Neural cell (in vitro differentiated cells): ENCODE measurements around the gene ADARB2. TPM values are rescaled to one million over a fixed set of nuclear protein-coding genes. Genes with fewer than 3 reads are reported as not detected.

Experiments used
- H2AFZ ChIP-seq: fragments of 200-600, 300-800 bp; sonication (generic), shearing (Covaris generic); 2 replicates; pipeline ENCODE4 v1.6.0; 2014; ENCODE audit warnings: low read depth, mild to moderate bottlenecking, antibody characterized with exemption, low read length, moderate library complexity
- H3F3A ChIP-seq: fragments of 200-600 bp; shearing (Covaris generic); 2 replicates; pipeline ENCODE4 v1.6.1; 2016; ENCODE audit warnings: mild to moderate bottlenecking, moderate library complexity, mixed read lengths, antibody characterized with exemption, low read length; ENCODE audit not compliant: insufficient read depth, poor library complexity, severe bottlenecking
- H3K27ac ChIP-seq: fragments of 200-600, 300-800 bp; sonication (generic), shearing (Covaris generic); 2 replicates; pipeline ENCODE4 v1.5.1; 2014; ENCODE audit warnings: mild to moderate bottlenecking, low read length, moderate library complexity
- H3K27me3 ChIP-seq: fragments of 300-800, 200-600 bp; sonication (generic), shearing (Covaris generic); 2 replicates; pipeline ENCODE4 v1.6.0; 2014; ENCODE audit warnings: mild to moderate bottlenecking, low read depth, low read length, moderate library complexity; ENCODE audit not compliant: insufficient read depth
- H3K36me3 ChIP-seq: fragments of 300-800, 200-600 bp; sonication (generic), shearing (Covaris generic); 2 replicates; pipeline ENCODE4 v1.5.1; 2014; ENCODE audit warnings: mild to moderate bottlenecking, antibody characterized with exemption, low read length, moderate library complexity; ENCODE audit not compliant: insufficient read depth
- H3K4me2 ChIP-seq: fragments of 300-800, 200-600 bp; sonication (generic), shearing (Covaris generic); 2 replicates; pipeline ENCODE4 v1.6.0; 2014; ENCODE audit warnings: mild to moderate bottlenecking, low read length
- H3K4me3 ChIP-seq: fragments of 300-800, 200-600 bp; sonication (generic), shearing (Covaris generic); 2 replicates; pipeline ENCODE4 v1.5.1; 2014; ENCODE audit warnings: mild to moderate bottlenecking, low read length, moderate library complexity
- H3K79me2 ChIP-seq: fragments of 200-600 bp; shearing (Covaris generic); replicated peaks from 2 replicates; pipeline ENCODE4 v1.6.0; 2014; ENCODE audit warnings: mild to moderate bottlenecking, low read length, moderate library complexity; ENCODE audit not compliant: insufficient read depth
- H3K9ac ChIP-seq: fragments of 300-800, 200-600 bp; sonication (generic), shearing (Covaris generic); 2 replicates; pipeline ENCODE4 v1.6.1; 2016; ENCODE audit warnings: mild to moderate bottlenecking, low read length, mixed read lengths
- H3K9me2 ChIP-seq: fragments of 200-600 bp; shearing (Covaris generic); 2 replicates; pipeline ENCODE4 v1.6.1; 2016; ENCODE audit warnings: mild to moderate bottlenecking, low read length, mixed read lengths; ENCODE audit not compliant: insufficient read depth
- H3K9me3 ChIP-seq: fragments of 200-600, 300-800 bp; sonication (generic), shearing (Covaris generic); 2 replicates; pipeline ENCODE4 v1.6.1; 2016; ENCODE audit warnings: mild to moderate bottlenecking, mixed run types, low read length, moderate library complexity, mixed read lengths
- H4K20me1 ChIP-seq: fragments of 200-600 bp; shearing (Covaris generic); 2 replicates; pipeline ENCODE4 v1.6.1; 2016; ENCODE audit warnings: mild to moderate bottlenecking, mixed run types; ENCODE audit not compliant: insufficient read depth
- EP300 ChIP-seq: fragments of 450-650 bp; conservative IDR thresholded peaks from 2 replicates; pipeline ENCODE4 v1.6.1; 2014; ENCODE audit warnings: antibody characterized with exemption, mild to moderate bottlenecking, moderate library complexity; ENCODE audit not compliant: poor library complexity, severe bottlenecking
- EZH2 ChIP-seq: fragments of 200-600, 300-800 bp; shearing (Covaris generic), sonication (generic); IDR thresholded peaks from 2 replicates; pipeline ENCODE4 v1.6.1; 2014; ENCODE audit warnings: antibody characterized with exemption, low read length, borderline replicate concordance, mild to moderate bottlenecking; ENCODE audit not compliant: insufficient read depth, poor library complexity, severe bottlenecking
- MXI1 ChIP-seq: fragments of 450-650 bp; conservative IDR thresholded peaks from 2 replicates; pipeline ENCODE4 v1.6.1; 2014; ENCODE audit warnings: antibody characterized with exemption, mild to moderate bottlenecking; ENCODE audit not compliant: poor library complexity, severe bottlenecking
- POLR2AphosphoS5 ChIP-seq: IDR thresholded peaks from 2 replicates; pipeline ENCODE4 v1.6.1; 2012
- RAD21 ChIP-seq: fragments of 450-650 bp; conservative IDR thresholded peaks from 2 replicates; pipeline ENCODE4 v1.6.1; 2014; ENCODE audit warnings: antibody characterized with exemption, mild to moderate bottlenecking, moderate library complexity
- SMC3 ChIP-seq: fragments of 450-650 bp; conservative IDR thresholded peaks from 2 replicates; pipeline ENCODE4 v1.6.1; 2014; ENCODE audit warnings: antibody characterized with exemption, mild to moderate bottlenecking, moderate library complexity; ENCODE audit not compliant: poor library complexity
- TAF1 ChIP-seq: IDR thresholded peaks from 2 replicates; pipeline ENCODE4 v1.6.1; 2012; ENCODE audit warnings: low read depth
- polyA plus RNA-seq: library from polyadenylated mRNA; depleted of rRNA; stranded (reverse); fragments of >200 nt; gene quantifications from 2 replicates; pipeline ENCODE4 v1.2.3, GENCODE V29; 2014
- TF ChIP-seq, protein P1 (sequence below): IDR thresholded peaks from 2 replicates; pipeline ENCODE4 v1.6.1; 2012; ENCODE audit warnings: borderline replicate concordance
- TF ChIP-seq, protein P2 (sequence below): fragments of 450-650 bp; IDR thresholded peaks from 2 replicates; pipeline ENCODE4 v1.5.1; 2014; ENCODE audit warnings: antibody characterized with exemption, mild to moderate bottlenecking, moderate library complexity; ENCODE audit not compliant: poor library complexity, severe bottlenecking

The ADARB2 gene
- polyA plus RNA-seq, 1 donor from 2014 or later, result 3.6 TPM

DNA sequence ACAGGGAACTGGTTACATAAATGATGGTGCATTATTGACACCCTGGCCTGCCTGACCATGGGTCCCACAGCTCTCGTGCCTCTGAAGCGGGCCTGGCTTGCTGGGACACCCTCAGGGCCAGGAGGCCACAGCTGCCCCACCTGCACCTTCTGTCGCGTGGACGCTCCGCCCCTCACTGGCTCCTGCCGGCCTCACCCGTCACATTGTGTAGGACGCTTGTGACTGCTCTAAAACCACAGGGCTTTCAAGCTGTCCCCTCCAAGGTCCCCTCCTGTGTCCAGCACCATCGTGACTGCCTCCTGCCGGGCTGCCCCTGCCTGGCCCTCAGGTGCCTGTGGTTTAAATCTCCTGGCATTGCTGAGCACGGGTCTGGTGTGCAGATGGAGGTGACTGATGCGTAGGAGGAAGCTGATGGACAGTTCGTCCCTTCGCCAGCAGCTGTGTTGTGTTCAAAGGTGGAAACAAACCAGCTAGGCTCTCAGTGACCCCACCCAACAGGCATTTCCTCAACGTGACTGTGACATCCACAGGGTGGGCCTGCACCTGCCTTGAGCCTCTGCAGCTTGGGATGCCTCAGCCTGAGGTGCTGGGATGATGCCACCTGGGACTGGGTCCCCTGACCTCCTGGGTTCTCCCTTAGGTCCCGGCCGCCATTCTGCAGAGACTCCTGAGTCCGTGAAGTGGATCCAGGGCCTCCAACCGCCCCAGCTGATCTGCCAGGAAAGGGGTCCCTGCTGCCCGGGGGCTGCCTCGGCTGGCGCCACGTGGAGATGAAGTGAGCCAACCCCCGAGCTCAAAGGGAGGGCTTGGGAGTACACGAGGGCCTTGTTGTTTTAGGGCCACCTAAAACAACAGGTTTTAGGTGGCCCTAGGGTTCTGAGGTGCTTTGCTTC is 532.6 kb downstream of the ADARB2 start:
- Histone ChIP-seq H3K4me3 (no peak overlapping the region), H3K4me2 (no peak overlapping the region), H3K27me3 (no peaks in the 10 kb centered on the region), H3K9me2 (no peaks in the 10 kb centered on the region), H2AFZ (no peak overlapping the region), H4K20me1 (no peaks in the 10 kb centered on the region), H3F3A (no peaks in the 10 kb centered on the region), H3K36me3 (no peaks in the 10 kb centered on the region), H3K27ac (no peak overlapping the region), H3K9ac (no peak overlapping the region), H3K79me2 (no peaks in the 10 kb centered on the region), H3K9me3 (no peaks in the 10 kb centered on the region)
- TF ChIP-seq SMC3 (no peak), RAD21 (no peak), EZH2 (no peak), TAF1 (no peak), MXI1 (no peak), EP300 (no peak), POLR2AphosphoS5 (no peak)
- TF ChIP-seq, protein P1, sequence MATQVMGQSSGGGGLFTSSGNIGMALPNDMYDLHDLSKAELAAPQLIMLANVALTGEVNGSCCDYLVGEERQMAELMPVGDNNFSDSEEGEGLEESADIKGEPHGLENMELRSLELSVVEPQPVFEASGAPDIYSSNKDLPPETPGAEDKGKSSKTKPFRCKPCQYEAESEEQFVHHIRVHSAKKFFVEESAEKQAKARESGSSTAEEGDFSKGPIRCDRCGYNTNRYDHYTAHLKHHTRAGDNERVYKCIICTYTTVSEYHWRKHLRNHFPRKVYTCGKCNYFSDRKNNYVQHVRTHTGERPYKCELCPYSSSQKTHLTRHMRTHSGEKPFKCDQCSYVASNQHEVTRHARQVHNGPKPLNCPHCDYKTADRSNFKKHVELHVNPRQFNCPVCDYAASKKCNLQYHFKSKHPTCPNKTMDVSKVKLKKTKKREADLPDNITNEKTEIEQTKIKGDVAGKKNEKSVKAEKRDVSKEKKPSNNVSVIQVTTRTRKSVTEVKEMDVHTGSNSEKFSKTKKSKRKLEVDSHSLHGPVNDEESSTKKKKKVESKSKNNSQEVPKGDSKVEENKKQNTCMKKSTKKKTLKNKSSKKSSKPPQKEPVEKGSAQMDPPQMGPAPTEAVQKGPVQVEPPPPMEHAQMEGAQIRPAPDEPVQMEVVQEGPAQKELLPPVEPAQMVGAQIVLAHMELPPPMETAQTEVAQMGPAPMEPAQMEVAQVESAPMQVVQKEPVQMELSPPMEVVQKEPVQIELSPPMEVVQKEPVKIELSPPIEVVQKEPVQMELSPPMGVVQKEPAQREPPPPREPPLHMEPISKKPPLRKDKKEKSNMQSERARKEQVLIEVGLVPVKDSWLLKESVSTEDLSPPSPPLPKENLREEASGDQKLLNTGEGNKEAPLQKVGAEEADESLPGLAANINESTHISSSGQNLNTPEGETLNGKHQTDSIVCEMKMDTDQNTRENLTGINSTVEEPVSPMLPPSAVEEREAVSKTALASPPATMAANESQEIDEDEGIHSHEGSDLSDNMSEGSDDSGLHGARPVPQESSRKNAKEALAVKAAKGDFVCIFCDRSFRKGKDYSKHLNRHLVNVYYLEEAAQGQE, result no peak
- TF ChIP-seq, protein P2, sequence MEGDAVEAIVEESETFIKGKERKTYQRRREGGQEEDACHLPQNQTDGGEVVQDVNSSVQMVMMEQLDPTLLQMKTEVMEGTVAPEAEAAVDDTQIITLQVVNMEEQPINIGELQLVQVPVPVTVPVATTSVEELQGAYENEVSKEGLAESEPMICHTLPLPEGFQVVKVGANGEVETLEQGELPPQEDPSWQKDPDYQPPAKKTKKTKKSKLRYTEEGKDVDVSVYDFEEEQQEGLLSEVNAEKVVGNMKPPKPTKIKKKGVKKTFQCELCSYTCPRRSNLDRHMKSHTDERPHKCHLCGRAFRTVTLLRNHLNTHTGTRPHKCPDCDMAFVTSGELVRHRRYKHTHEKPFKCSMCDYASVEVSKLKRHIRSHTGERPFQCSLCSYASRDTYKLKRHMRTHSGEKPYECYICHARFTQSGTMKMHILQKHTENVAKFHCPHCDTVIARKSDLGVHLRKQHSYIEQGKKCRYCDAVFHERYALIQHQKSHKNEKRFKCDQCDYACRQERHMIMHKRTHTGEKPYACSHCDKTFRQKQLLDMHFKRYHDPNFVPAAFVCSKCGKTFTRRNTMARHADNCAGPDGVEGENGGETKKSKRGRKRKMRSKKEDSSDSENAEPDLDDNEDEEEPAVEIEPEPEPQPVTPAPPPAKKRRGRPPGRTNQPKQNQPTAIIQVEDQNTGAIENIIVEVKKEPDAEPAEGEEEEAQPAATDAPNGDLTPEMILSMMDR, result no peak

DNA sequence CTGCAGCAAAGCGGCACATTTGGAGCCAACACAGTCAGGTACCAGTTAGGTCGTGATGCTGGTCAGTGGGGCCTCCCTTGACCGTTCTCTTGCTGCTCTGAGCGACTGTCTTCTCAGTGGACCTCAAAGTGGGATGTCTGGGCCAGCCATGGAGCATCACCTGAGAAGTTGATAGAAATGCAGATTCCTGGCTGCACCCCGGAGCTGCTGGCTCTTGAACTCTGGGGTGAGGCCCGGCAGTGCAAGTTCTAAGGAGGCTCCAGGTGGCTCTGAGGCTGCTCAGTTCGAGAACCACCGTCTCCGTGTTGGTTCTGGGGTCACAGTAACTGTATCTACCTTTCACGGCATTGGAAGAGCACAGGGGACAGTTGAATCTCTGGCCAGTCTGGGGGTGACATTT is 533.6 kb downstream of the ADARB2 start:
- Histone ChIP-seq H2AFZ (no peak overlapping the region), H3F3A (no peaks in the 10 kb centered on the region), H3K27ac (no peak overlapping the region), H3K9ac (no peak overlapping the region), H4K20me1 (no peaks in the 10 kb centered on the region), H3K79me2 (no peaks in the 10 kb centered on the region), H3K27me3 (no peaks in the 10 kb centered on the region), H3K36me3 (no peaks in the 10 kb centered on the region), H3K4me3 (no peak overlapping the region), H3K4me2 (no peak overlapping the region), H3K9me3 (no peaks in the 10 kb centered on the region), H3K9me2 (no peaks in the 10 kb centered on the region)
- TF ChIP-seq SMC3 (no peak), EZH2 (no peak)
